HEK293 (cell line): ENCODE measurements around the gene KRTAP6-3.

Experiments
- CTCF ChIA-PET: fragments of 350-600 bp; formaldehyde crosslinking; extraction: SDS; loops from one replicate; lab custom pipeline; 2021; ENCODE audit warnings: antibody characterized with exemption; lab: Yijun Ruan, JAX
- POLR2A ChIA-PET: fragments of 300-600 bp; formaldehyde crosslinking; extraction: SDS; loops from one replicate; lab custom pipeline; 2020; ENCODE audit warnings: antibody characterized with exemption, inconsistent platforms; lab: Yijun Ruan, JAX
- H3K27ac ChIP-seq: fragments of 200-500 bp; sonication (Bioruptor generic); 2 replicates; pipeline ENCODE4 v1.5.1; 2014; ENCODE audit warnings: low read depth, low read length, control low read depth, inconsistent platforms; ENCODE audit errors: extremely low read depth
- H3K36me3 ChIP-seq, 2 experiments: fragments of 200-500 bp in 1 of 2; sonication (Bioruptor generic) in 1 of 2; 1 replicate in 1 of 2; 2 replicates in 1 of 2; pipeline ENCODE4 v1.5.1; 2014 to 2017; ENCODE audit warnings: inconsistent platforms in 2 of 2, low read length in 2 of 2; ENCODE audit not compliant: control insufficient read depth in 2 of 2, insufficient read depth in 1 of 2
- H3K4me1 ChIP-seq: fragments of 200-500 bp; sonication (Bioruptor generic); 2 replicates; pipeline ENCODE4 v1.5.1; 2014; ENCODE audit warnings: mild to moderate bottlenecking, low read length, inconsistent platforms; ENCODE audit not compliant: control insufficient read depth, insufficient read depth
- H3K4me3 ChIP-seq: 2 replicates; pipeline ENCODE4 v1.5.1; 2011; ENCODE audit warnings: low read depth, mild to moderate bottlenecking, control low read depth, low read length, moderate library complexity
- H3K9me3 ChIP-seq: fragments of 200-500 bp; sonication (Bioruptor generic); 2 replicates; pipeline ENCODE4 v1.5.1; 2014; ENCODE audit warnings: low read depth, low read length, inconsistent platforms; ENCODE audit not compliant: control insufficient read depth, insufficient read depth
- IKZF3 ChIP-seq: fragments of 450-650 bp; IDR thresholded peaks from 2 replicates; pipeline ENCODE4 v1.5.0; 2018; ENCODE audit warnings: missing biosample characterization, mild to moderate bottlenecking, missing genetic modification characterization, moderate library complexity
- KLF7 ChIP-seq: fragments of 450-650 bp; formaldehyde crosslinking; IDR thresholded peaks from 2 replicates; pipeline ENCODE4 v1.5.1; 2016; ENCODE audit warnings: missing biosample characterization, missing genetic modification characterization, borderline replicate concordance
- ZNF133 ChIP-seq: fragments of 450-650 bp; formaldehyde crosslinking; IDR thresholded peaks from 2 replicates; pipeline ENCODE4 v1.5.1; 2016; ENCODE audit warnings: missing biosample characterization, missing genetic modification characterization
- ZNF426 ChIP-seq: fragments of 450-650 bp; formaldehyde crosslinking; IDR thresholded peaks from 2 replicates; pipeline ENCODE4 v1.5.1; 2017; ENCODE audit warnings: missing biosample characterization, missing genetic modification characterization, mild to moderate bottlenecking, inconsistent platforms, moderate library complexity
- ZNF521 ChIP-seq: fragments of 450-650 bp; formaldehyde crosslinking; IDR thresholded peaks from 2 replicates; pipeline ENCODE4 v1.5.1; 2017; ENCODE audit warnings: missing biosample characterization, mild to moderate bottlenecking, missing genetic modification characterization
- ZNF707 ChIP-seq: fragments of 450-650 bp; formaldehyde crosslinking; IDR thresholded peaks from 2 replicates; pipeline ENCODE4 v1.5.1; 2016; ENCODE audit warnings: missing biosample characterization, missing genetic modification characterization
- ZNF776 ChIP-seq: fragments of 450-650 bp; formaldehyde crosslinking; IDR thresholded peaks from 2 replicates; pipeline ENCODE4 v1.5.0; 2017; ENCODE audit warnings: missing biosample characterization, missing genetic modification characterization, borderline replicate concordance
- TF ChIP-seq, protein P1 (sequence below): fragments of 450-650 bp; formaldehyde crosslinking; IDR thresholded peaks from 2 replicates; pipeline ENCODE4 v1.5.1; 2016; ENCODE audit warnings: missing biosample characterization, missing genetic modification characterization
- TF ChIP-seq, protein P2 (sequence below): fragments of 450-650 bp; formaldehyde crosslinking; IDR thresholded peaks from 2 replicates; pipeline ENCODE4 v1.5.1; 2017; ENCODE audit warnings: missing biosample characterization, missing genetic modification characterization
- TF ChIP-seq, protein P3 (sequence below): fragments of 450-650 bp; formaldehyde crosslinking; conservative IDR thresholded peaks from 2 replicates; pipeline ENCODE4 v1.5.1; 2016; ENCODE audit warnings: low read depth, missing biosample characterization, missing genetic modification characterization
- TF ChIP-seq, protein P4 (sequence below): fragments of 450-650 bp; formaldehyde crosslinking; IDR thresholded peaks from 2 replicates; pipeline ENCODE4 v1.5.1; 2017; ENCODE audit warnings: missing biosample characterization, missing genetic modification characterization
- TF ChIP-seq, protein P5 (sequence below): fragments of 450-650 bp; formaldehyde crosslinking; IDR thresholded peaks from 2 replicates; pipeline ENCODE4 v1.5.1; 2016; ENCODE audit warnings: missing biosample characterization, missing genetic modification characterization, borderline replicate concordance
- TF ChIP-seq, protein P6 (sequence below): fragments of 450-650 bp; formaldehyde crosslinking; optimal IDR thresholded peaks from 2 replicates; pipeline ENCODE3; 2016; ENCODE audit warnings: missing biosample characterization, mild to moderate bottlenecking, missing genetic modification characterization

KRTAP6-3 gene

DNA sequence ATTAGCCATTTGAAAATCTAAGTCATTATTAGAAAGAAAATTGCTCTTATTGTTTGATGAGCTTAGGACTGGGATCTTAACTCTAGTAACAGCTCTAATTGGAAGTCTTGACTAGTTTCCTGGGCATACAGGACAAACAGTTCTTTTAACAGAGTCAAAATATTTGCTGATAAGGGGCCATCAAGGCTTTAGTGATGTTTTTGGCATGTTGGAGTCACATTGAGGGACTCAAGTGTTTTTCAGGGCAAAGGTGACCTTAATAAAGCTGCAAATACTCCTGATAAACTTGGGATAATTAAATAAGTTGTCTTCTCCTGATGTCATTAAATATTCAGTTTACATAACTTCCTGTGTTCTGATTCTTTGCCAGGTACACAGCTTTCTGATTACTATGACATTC lies 24.6 kb upstream of the KRTAP6-3 start (continued):
- TF ChIP-seq ZNF521, result no peak
- TF ChIP-seq, protein P1, sequence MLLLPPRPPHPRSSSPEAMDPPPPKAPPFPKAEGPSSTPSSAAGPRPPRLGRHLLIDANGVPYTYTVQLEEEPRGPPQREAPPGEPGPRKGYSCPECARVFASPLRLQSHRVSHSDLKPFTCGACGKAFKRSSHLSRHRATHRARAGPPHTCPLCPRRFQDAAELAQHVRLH (tag by site-specific recombination), result no peak

DNA sequence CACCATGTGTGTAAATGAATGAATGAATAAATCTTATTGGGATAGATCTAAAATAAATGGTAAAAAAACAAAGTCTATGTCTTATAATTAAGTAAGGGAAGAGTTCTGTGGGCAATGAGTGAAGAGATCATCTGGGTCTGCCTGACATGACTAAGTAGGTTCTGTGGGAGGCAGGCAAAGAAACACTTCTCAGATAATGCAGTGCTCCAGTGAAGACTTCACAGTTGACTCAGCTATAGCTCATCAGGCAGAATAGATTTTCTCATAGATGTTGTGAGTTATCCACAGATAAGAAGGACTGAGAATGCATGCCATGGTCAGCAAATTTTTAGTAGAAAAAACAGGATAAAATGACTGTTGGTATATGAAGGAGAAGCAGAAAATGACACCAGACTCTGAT lies 14.5 kb upstream of the KRTAP6-3 start:
- H3K9me3 ChIP-seq, result no peaks in the 10 kb centered on the region
- ChIA-PET CTCF (interaction anchor here (0.6 kb wide), 1 partner anchor 111 kb away, joined by 3 read pairs; no protein-coding TSS in a partner anchor), POLR2A (no interaction called here)
- no peak overlapping the region for H3K4me3 ChIP-seq
- TF ChIP-seq, protein P2, sequence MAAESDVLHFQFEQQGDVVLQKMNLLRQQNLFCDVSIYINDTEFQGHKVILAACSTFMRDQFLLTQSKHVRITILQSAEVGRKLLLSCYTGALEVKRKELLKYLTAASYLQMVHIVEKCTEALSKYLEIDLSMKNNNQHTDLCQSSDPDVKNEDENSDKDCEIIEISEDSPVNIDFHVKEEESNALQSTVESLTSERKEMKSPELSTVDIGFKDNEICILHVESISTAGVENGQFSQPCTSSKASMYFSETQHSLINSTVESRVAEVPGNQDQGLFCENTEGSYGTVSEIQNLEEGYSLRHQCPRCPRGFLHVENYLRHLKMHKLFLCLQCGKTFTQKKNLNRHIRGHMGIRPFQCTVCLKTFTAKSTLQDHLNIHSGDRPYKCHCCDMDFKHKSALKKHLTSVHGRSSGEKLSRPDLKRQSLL (tag by site-specific recombination), result no peak
- TF ChIP-seq KLF7 (no peak), ZNF776 (tag by site-specific recombination) (no peak), ZNF707 (no peak), IKZF3 (no peak), ZNF133 (no peak), ZNF426 (tag by site-specific recombination) (no peak)
- TF ChIP-seq, protein P3, sequence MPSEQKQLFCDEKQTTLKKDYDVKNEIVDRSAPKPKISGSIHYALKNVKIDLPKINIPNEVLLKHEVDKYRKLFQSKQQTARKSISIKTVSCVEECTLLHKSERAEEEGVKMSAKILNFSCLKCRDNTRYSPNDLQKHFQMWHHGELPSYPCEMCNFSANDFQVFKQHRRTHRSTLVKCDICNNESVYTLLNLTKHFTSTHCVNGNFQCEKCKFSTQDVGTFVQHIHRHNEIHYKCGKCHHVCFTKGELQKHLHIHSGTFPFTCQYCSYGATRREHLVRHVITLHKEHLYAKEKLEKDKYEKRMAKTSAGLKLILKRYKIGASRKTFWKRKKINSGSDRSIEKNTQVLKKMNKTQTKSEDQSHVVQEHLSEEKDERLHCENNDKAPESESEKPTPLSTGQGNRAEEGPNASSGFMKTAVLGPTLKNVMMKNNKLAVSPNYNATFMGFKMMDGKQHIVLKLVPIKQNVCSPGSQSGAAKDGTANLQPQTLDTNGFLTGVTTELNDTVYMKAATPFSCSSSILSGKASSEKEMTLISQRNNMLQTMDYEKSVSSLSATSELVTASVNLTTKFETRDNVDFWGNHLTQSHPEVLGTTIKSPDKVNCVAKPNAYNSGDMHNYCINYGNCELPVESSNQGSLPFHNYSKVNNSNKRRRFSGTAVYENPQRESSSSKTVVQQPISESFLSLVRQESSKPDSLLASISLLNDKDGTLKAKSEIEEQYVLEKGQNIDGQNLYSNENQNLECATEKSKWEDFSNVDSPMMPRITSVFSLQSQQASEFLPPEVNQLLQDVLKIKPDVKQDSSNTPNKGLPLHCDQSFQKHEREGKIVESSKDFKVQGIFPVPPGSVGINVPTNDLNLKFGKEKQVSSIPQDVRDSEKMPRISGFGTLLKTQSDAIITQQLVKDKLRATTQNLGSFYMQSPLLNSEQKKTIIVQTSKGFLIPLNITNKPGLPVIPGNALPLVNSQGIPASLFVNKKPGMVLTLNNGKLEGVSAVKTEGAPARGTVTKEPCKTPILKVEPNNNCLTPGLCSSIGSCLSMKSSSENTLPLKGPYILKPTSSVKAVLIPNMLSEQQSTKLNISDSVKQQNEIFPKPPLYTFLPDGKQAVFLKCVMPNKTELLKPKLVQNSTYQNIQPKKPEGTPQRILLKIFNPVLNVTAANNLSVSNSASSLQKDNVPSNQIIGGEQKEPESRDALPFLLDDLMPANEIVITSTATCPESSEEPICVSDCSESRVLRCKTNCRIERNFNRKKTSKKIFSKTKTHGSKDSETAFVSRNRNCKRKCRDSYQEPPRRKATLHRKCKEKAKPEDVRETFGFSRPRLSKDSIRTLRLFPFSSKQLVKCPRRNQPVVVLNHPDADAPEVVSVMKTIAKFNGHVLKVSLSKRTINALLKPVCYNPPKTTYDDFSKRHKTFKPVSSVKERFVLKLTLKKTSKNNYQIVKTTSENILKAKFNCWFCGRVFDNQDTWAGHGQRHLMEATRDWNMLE, result no peak
- TF ChIP-seq, protein P4, sequence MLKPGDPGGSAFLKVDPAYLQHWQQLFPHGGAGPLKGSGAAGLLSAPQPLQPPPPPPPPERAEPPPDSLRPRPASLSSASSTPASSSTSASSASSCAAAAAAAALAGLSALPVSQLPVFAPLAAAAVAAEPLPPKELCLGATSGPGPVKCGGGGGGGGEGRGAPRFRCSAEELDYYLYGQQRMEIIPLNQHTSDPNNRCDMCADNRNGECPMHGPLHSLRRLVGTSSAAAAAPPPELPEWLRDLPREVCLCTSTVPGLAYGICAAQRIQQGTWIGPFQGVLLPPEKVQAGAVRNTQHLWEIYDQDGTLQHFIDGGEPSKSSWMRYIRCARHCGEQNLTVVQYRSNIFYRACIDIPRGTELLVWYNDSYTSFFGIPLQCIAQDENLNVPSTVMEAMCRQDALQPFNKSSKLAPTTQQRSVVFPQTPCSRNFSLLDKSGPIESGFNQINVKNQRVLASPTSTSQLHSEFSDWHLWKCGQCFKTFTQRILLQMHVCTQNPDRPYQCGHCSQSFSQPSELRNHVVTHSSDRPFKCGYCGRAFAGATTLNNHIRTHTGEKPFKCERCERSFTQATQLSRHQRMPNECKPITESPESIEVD (tag by site-specific recombination), result no peak
- TF ChIP-seq, protein P5, sequence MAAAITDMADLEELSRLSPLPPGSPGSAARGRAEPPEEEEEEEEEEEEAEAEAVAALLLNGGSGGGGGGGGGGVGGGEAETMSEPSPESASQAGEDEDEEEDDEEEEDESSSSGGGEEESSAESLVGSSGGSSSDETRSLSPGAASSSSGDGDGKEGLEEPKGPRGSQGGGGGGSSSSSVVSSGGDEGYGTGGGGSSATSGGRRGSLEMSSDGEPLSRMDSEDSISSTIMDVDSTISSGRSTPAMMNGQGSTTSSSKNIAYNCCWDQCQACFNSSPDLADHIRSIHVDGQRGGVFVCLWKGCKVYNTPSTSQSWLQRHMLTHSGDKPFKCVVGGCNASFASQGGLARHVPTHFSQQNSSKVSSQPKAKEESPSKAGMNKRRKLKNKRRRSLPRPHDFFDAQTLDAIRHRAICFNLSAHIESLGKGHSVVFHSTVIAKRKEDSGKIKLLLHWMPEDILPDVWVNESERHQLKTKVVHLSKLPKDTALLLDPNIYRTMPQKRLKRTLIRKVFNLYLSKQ (tag by site-specific recombination), result no peak
- TF ChIP-seq, protein P6, sequence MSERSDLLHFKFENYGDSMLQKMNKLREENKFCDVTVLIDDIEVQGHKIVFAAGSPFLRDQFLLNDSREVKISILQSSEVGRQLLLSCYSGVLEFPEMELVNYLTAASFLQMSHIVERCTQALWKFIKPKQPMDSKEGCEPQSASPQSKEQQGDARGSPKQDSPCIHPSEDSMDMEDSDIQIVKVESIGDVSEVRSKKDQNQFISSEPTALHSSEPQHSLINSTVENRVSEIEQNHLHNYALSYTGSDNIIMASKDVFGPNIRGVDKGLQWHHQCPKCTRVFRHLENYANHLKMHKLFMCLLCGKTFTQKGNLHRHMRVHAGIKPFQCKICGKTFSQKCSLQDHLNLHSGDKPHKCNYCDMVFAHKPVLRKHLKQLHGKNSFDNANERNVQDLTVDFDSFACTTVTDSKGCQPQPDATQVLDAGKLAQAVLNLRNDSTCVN (tag by site-specific recombination), result no peak
- no peaks in the 10 kb centered on the region for H3K4me1 ChIP-seq
- no peaks in the 10 kb centered on the region for H3K36me3 ChIP-seq
- no peak overlapping the region for H3K27ac ChIP-seq
